ENCODE results near the gene TSC22D3. TPM values are rescaled to one million over a fixed set of nuclear protein-coding genes. Genes with fewer than 3 reads are reported as not detected.

The TSC22D3 gene
- polyA plus RNA-seq, 1 of the 3 experiments (the other 2 are of a cell fraction), result 9.2 TPM

- ChIA-PET CTCF (interaction anchor here (1.4 to 4.1 kb wide), 3 partner anchors 19 to 97 kb away, joined by 6 to 22 read pairs (median 7); partner anchors contain the start of genes NCBP2L and TSC22D3), POLR2A (no interaction called here)
- TF ChIP-seq RAD21 (IDR thresholded peaks at IDR 0.05; ENCODE audit: low read length), result no peak
- no peak for TF ChIP-seq EZH2phosphoT487 (IDR thresholded peaks at IDR 0.05; ENCODE audit: borderline replicate concordance, low read depth)
- TF ChIP-seq TCF12 (IDR thresholded peaks at IDR 0.05), result no peak
- no peak for TF ChIP-seq NRF1 (IDR thresholded peaks at IDR 0.05; ENCODE audit: low read depth, low read length)
- TF ChIP-seq MXI1 (IDR thresholded peaks at IDR 0.05; ENCODE audit: low read depth, low read length), result no peak
- TF ChIP-seq GATA2 (CRISPR knock-in tag; IDR thresholded peaks at IDR 0.05), result no peak
- no peak for TF ChIP-seq NFIC (IDR thresholded peaks at IDR 0.05; ENCODE audit: borderline replicate concordance)
- no peak for TF ChIP-seq FOXJ3 (CRISPR knock-in tag; IDR thresholded peaks at IDR 0.05)
- no peak for TF ChIP-seq TAF1 (IDR thresholded peaks at IDR 0.05; ENCODE audit: borderline replicate concordance, low read depth, low read length)
- no peak for TF ChIP-seq CTCF (IDR thresholded peaks at IDR 0.05)
- TF ChIP-seq IRF3 (IDR thresholded peaks at IDR 0.05; ENCODE audit: low read depth, low read length), result no peak
- TF ChIP-seq RCOR1 (IDR thresholded peaks at IDR 0.05; ENCODE audit: low read length), result no peak
- TF ChIP-seq FOSL2 (IDR thresholded peaks at IDR 0.05; ENCODE audit: borderline replicate concordance, low read depth), result no peak
- TF ChIP-seq FOXM1 (IDR thresholded peaks at IDR 0.05; ENCODE audit: low read depth), result no peak
- no peak for TF ChIP-seq GABPA (IDR thresholded peaks at IDR 0.05; ENCODE audit: low read depth)
- no peak for TF ChIP-seq TEAD4 (IDR thresholded peaks at IDR 0.05; ENCODE audit: borderline replicate concordance, insufficient read depth)
- TF ChIP-seq RFX5 (IDR thresholded peaks at IDR 0.05; ENCODE audit: low read length), result no peak
- Histone ChIP-seq H3F3A (replicated peaks; ENCODE audit: insufficient read depth) (no peaks in the 10 kb centered on the region), H3K9me3 (no peaks in the 10 kb centered on the region), H4K20me1 (ENCODE audit: insufficient read depth) (no peaks in the 10 kb centered on the region), H3K27me3 (ENCODE audit: insufficient read depth) (peaks cover 51% of the 10 kb centered on the region), H3K4me2 (no peak overlapping the region), H2AFZ (ENCODE audit: low read depth) (no peak overlapping the region), H3K27ac (ENCODE audit: low read depth in 2 of 2, low read length in 1 of 2) (no peak overlapping the region), H3K9ac (no peak overlapping the region), H3K9me2 (no peaks in the 10 kb centered on the region), H3K79me2 (ENCODE audit: insufficient read depth) (no peaks in the 10 kb centered on the region), H3K4me1 (ENCODE audit: control insufficient read depth in 1 of 2, insufficient read depth in 2 of 2, low read depth in 1 of 2, low read length in 1 of 2) (no peaks in the 10 kb centered on the region), H3K36me3 (replicated peaks in 1 of 2; ENCODE audit: control insufficient read depth in 1 of 2, insufficient read depth in 2 of 2, low read length in 1 of 2) (no peaks in the 10 kb centered on the region), H3K4me3 (ENCODE audit: low read depth in 2 of 2, low read length in 1 of 2) (no peak overlapping the region)
- DNase-seq, result no peak
- 35% methylated on average over 5 of the region's 8 CpGs for WGBS (ENCODE audit: low lambda C conversion rate)
Observed at GRCh38 chrX:107678957-107679740, 96.4 kb downstream of the TSC22D3 start.

All from SK-N-SH (cell line).